ENCODE data around the gene ACTR2.

DNA sequence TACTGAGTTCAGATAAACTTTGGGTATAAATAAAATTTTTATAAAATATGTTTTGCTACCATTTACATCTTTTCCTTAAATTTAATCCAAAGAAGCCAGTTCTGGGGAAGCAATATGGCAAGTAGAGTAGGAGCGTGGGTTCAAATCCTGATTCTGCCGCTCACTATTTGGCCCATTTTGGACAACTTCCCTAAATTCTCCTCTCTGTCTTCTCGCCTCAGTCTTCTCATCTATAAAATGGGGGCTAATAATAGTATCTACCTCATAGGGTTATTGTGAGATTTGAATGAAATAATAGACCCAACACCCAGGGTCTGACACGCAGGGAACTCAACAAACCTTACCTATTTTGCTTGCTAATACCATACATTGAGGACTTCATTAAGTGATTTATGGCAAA lies 59.7 kb downstream of the ACTR2 start:
- TF ChIP-seq CTCF (IDR thresholded peaks at IDR 0.05 in 8 of 11, conservative IDR thresholded peaks at IDR 0.05 in 3 of 11) (no peak), POLR2A (IDR thresholded peaks at IDR 0.05) (no peak), POLR2AphosphoS5 (IDR thresholded peaks at IDR 0.05) (no peak)

Data from spleen (tissue), 7 donors.